GM08714 (cell line): ENCODE results near the gene SUN5.

Source experiments
- H3K4me3 ChIP-seq: fragments of 200-500 bp; sonication (Bioruptor generic); 2 replicates; pipeline ENCODE4 v1.5.1; 2014; ENCODE audit warnings: mild to moderate bottlenecking, low read length, inconsistent platforms
- ZNF274 ChIP-seq: IDR thresholded peaks from 2 replicates; pipeline ENCODE4 v1.6.1; 2012; ENCODE audit warnings: mild to moderate bottlenecking, low read depth, low read length

The SUN5 gene

DNA sequence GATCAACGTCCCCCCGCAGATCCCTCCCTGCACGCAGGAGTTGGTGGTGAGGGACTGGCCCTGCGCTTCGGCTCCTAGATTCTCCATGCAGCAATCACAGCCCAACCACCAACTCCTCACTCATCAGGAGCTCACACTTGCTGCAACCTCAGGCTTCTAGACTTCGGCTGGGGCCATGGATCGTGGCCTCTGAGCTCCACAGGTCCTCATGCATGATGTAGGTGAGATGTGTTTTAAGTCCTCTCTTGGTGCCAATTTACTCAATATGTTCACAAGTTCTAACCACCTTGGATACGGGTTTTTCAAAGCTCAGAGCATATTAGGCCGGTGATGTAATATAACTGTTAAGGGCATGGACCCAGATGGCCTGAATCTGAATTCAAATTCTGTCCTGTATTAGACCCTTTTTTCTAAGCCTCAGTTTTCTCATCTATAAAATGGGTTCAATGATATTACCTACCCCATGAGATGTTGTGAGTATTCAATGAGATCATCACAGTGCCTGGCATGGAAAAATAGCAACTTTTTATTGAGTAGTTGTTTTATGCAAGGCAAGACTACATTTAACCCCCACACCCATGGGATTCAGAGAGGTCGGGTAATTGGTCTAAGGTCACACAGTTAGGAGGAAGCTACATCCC lies 31.0 kb downstream of the SUN5 start:
- TF ChIP-seq ZNF274: no peak
- H3K4me3 ChIP-seq: no peak overlapping the region

DNA sequence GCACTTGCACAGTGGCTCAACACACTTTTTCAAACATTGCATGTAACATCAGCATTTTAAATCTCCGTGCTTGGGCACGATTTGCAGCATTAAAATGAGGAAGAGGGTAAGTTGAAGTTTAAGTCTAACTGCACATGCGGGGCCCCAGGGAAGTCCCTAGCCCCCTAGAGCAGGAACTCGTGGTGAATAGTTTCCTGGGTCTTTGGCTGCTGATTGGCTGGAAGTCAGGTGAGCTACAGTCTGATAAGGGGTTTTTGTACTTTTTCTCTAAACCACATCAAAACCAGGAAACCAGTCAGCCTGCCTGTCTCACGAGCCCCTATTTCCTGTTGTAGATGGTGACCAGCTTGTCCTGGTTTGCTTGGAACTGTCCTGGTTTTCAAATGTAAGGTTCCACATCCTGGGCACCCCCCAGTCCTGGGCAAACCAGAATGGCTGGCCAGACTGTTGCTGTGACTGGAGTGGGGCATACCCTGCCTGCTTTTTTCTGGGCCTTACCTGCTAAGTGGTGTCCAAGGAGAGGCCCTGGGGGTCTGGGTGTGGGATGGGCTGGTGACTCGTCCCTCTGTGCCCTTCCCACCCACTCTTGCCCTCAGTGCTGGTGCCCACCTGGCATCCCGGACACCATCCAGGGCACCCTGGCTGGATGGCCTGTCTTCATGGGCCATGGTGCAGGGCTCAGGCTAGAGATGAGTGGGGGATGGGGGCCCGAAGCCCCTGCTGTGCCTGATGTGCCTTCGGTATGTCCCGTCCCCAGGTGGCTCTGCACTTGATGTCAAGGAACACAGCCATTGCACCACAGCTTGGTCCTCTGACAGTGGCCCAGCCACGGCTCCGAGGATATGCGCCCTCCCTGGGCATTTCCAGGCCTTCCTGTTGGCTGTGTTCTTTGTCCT lies 31.8 kb downstream of the SUN5 start:
- H3K4me3 ChIP-seq: no peak overlapping the region; the same call in 1 of the 2 replicates
- TF ChIP-seq ZNF274: no peak

DNA sequence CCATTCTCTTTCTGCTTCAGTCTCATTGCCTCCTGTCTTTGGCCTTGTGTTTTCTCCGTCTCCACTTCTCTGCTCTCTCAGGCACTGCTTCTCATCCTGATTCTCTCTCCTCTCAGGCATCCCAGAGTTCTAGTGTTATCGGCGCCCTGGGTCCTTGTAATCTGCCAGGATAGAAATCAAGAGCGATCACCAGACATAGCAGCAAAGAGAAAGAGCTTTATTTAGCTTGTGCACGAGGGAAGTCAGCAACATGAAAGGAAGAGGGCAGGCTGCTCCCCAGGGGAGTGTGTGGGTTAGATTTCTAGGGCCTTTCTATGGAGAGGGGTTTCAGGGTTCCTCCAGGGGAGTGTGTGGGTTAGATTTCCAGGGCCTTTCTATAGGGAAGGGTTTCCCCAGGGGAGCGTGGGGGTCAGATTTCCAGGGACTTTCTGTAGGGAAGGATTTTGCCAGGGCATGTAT lies 32.5 kb downstream of the SUN5 start:
- H3K4me3 ChIP-seq: peak overlapping the region; percentile 5; the same call in 1 of the 2 replicates
- no peak for TF ChIP-seq ZNF274

DNA sequence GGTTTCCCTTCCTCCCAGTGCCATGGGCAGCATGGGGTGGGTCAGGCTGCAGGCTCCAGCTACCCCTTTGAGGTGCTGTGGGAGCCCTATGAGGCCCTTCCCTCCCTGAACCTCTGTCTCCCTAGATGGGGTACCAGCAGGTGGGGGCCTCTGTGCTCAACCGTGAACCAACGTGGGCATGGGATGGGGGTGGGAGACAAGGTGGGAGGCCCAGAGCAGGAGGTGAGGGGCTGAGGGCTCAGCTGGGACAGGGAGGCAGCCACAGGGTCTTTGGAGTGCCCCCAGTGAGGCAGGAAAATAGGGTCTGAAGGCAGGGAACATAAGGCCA lies 33.3 kb downstream of the SUN5 start:
- no peak for TF ChIP-seq ZNF274
- no peak overlapping the region for H3K4me3 ChIP-seq

DNA sequence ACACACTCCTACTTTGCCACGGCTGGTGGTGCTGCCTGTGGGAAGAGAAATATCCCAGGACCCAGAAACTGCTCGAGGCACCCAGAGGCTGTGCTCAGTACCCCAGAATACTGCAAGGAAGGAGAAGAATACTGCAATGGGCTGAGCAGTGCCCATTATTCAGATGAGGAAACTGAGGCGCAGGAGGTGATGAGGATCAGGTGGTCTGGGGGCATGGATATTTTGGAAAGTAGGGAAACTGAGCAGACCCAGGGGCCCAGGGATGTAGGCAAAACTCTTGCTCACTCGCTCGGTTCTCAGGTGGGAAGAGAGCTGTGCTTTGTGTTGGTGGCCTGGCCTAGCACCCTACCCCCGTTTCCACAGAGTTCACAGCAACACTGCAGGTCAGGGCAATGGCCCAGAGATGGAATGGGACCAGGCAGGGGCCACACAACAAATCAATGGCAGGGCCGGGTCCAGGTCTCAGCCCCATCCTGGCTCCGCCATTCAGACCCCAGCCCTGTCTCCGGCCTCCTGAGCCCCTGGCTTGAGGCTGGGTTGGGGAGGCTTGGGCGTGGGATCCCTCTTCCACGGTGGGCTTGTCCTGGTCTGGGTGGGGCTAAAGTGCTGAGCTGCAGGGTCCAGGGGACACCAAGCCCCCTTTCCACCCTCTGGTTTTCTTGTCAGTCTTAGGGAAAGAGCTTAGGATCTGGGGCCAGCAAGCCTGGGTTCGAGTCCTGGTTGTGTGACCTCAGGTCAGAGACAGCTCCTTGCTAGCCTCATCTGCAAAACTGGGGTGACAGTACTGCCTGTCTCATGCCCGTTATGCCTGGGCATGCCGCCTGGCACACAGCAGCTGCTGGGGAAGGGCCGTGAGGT lies 33.9 kb downstream of the SUN5 start:
- H3K4me3 ChIP-seq: no peak overlapping the region
- no peak for TF ChIP-seq ZNF274

DNA sequence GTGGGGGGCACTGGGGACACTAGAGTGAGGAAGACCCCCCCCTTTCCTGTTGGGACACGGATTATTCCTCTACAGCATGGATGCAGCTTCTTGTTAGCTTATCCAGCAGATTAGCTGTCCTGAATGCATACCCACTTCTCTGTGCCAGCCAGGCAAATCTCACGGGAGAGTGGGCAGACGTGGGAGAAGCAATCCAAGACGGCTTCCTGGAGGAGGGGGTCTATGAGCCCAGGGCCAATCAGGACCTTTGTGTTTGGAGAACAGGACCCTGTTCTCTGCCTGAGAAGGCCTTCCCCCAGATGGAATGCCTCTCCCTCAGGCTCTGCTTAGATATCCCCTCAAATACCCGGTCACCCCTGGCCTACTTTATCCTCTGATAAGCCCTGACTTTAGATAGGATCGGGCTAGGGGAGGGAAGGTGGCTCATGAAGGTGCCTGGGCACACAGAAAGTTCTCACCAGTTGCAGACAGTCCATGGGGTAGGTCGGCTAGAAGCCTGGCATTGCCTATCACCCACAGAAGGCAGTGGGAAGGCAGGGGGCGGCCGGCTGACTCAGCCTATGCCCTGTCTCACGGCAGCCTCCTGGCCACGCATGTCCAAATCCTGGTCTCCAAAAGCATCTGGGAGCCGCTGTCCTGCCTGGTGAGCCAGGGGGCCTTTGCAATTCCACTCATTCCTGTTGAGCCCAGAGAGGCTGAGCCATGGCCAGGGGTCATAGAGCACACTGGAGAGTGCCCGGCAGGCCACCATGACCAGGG lies 34.7 kb downstream of the SUN5 start:
- TF ChIP-seq ZNF274: no peak
- H3K4me3 ChIP-seq: no peak overlapping the region

DNA sequence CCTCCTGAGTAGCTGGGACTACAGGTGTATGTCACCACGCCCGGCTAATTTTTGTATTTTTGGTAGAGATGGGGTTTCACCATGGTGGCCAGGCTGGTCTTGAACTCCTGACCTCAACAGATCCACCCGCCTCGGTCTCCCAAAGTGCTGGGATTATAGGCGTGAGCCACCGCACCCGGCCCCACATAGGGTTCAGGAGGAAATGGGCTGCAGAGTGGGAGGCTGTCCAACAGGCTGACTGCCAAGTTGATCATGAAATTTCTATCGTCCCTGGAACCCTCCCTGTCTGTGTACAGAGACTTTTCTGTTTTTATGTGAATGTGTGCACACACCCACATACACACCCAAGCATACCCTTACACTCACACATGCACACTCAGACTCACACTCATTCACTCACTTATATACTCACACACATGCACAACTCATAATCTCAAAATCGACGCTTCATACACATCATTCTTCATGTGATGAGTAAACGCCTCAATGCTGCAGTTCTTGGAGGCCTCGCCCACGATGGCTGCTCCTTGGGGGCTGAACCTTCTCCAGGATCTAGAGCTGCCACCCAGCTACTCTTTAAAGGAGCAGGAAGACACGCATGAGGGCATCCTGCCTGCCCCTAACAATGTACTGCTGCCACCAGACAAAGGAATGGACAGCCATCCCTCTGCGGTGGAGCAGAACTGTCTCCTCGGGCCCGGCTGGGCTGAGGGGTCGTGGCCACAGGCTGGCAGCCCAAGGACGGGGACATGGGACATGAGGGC lies 35.6 kb downstream of the SUN5 start:
- no peak for TF ChIP-seq ZNF274
- H3K4me3 ChIP-seq: no peak overlapping the region

DNA sequence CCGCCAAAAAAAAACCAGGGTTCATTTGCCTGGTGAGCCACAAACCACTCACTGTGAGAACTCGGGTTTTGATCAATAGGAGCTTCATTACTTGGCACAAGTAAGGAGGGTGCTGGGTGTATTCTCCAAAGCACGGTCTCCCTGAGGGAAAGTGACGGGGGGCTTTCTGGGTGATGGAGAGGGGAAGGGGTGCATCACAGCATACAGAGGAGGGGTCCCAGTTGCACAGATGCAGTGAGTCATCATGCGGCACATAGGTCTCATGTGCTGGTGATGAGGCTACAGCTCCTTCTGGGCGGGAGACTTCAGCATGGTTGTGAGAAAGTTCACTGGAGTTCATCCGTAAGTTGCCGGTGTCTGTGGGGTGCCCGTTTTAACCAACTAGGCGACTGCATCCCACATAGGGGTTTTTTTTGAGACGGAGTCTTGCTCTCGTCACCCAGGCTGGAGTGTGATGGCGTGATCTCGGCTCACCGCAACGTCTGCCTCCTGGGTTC lies 36.2 kb downstream of the SUN5 start:
- no peak for TF ChIP-seq ZNF274
- H3K4me3 ChIP-seq: no peak overlapping the region

DNA sequence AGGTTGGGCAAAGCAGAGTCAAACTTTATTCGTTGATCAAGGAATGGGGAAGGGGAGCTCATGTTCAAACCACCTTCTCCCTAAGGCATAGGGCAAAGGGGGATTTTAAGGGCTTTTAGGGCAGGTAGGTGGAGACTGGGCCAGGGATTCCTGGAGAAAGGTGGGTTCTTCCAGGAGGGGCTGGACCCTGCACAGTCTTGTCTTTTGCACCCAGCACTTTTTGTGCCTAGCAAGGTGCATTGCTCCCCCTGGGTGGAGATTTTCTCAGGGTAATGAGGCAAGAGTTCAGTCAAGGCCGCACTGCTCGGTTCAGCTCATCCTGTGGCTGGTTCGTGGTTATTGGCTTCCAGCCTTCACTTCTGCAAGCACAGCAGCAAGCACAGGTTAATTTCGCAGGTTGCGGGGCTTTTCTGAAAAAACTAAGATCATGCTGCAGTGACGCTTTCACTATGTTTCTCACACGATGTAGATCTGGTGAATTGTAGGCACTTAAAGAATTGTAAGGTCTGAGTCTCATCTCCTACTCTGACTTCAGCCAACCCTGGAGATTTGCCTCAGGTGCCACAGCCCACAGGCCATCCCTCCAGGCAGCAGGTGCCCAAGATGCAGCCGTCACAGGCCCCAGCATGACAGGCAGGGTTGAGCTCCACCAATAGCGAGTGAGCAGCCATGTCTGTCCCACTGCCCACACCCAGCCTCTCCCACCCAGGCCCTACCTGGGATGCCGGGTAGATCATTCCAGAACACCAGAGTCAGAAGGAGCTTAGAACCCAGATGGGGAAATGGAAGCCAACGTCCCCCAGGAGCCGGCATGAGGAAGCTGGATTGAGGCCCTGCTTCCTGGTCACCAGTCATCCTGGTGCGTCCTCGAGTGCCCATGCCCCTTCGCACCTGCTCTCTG lies 37.1 kb downstream of the SUN5 start:
- no peak for TF ChIP-seq ZNF274

DNA sequence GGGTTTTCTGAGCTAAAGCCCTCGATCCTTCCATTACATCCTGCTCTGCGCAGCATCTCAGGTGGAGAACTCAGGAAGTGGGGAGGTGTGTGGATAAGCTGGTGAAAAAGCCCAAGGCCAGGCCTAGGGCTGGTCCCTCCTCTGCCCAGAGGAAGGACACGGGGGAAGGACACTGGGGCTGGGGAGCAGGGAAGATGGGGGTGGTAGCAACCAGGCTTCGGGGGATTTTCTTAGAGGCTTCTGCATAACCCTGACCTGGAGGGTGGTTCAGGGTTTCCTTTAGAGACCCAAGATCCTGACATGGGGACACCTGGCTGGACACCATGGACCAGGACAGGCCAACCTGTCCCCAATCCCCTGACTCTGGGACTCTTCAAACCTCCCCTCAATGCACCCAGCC lies 37.9 kb downstream of the SUN5 start:
- no peak for TF ChIP-seq ZNF274
- no peak overlapping the region for H3K4me3 ChIP-seq

More for the DNA sequence above, 37.1 kb downstream of the SUN5 start:
- H3K4me3 ChIP-seq: no peak overlapping the region

DNA sequence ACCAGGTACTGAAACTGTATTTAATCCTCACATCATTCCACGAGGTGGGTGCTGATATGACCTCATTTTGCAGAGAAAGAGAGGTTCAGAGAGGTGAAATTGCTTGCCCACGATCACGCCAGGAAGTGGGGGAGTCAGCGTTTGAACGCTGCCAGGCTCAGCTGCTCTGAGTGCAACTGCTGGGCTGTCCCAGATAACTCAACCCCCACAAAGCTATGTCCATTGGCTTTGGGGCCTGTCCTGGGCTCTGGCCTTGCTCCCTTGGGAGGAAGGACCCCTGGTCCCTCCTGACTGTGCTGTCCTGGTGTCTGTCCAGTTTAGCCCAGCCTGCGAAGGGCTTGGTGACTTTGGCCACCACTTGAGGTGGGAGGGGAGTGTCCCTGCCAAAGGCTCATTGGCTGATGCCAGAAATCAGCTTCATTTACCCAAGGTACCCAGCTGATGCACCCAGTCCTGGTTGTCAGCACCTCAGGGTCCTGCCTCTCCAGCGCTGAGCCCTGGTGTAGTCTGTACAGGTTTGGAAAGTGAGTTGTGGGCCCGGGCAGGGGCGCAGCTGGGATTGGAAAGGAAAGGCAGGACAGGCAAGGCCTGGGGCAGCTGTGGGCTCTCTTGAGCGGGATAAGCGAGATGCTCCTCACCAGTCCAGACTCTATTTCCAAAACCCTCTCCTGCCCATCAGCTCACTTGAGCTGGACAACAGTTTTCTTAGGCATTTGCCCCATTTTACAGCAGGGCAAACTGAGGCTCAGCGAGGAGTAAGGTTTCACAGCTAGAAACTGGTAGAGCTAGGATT lies 38.5 kb downstream of the SUN5 start:
- no peak overlapping the region for H3K4me3 ChIP-seq
- no peak for TF ChIP-seq ZNF274
